HepG2 (cell line): Measurements from ENCODE around the gene RACGAP1. TPM values are rescaled to one million over a fixed set of nuclear protein-coding genes. Genes with fewer than 3 reads are reported as not detected.

Experiments used
- ATAC-seq: fragments of 200-7000 bp; cut with Tn5 transposase; 3 replicates; pipeline ENCODE4 v1.9.1; 2020; ENCODE audit warnings: mild to moderate bottlenecking, moderate library complexity
- BruUV-seq: library from RNA; stranded (reverse); fragments of 400-500 nt; replicated peaks from 2 replicates; lab custom pipeline; 2021; lab: Mats Ljungman, UMichigan
- CTCF ChIA-PET: fragments of 300-600 bp; formaldehyde crosslinking; extraction: SDS; loops from one replicate; lab custom pipeline; 2021; ENCODE audit warnings: low total read pairs, inconsistent platforms, low intra/inter-chr PET ratio; lab: Yijun Ruan, JAX
- POLR2A ChIA-PET: fragments of 350-600 bp; sonication (Branson Sonifier 250); formaldehyde crosslinking; loops from one replicate; lab custom pipeline; 2020; ENCODE audit warnings: antibody characterized with exemption, inconsistent platforms; lab: Yijun Ruan, JAX
- DNase-seq: peaks from one replicate; pipeline ENCODE4 v3.0.0-alpha.2; 2015; ENCODE audit warnings: low spot score
- FAIRE-seq: peaks from 3 replicates; lab custom pipeline; 2011; peaks lifted over from hg19 to GRCh38; lab: Jason Lieb, UNC
- H2AFZ ChIP-seq: one replicate; pipeline ENCODE4 v1.6.1; 2011; ENCODE audit warnings: low read length, inconsistent platforms
- H3K27ac ChIP-seq: fragments of 300-600 bp; 3 replicates; pipeline ENCODE4 v1.8.0; 2011; ENCODE audit warnings: mixed run types, mild to moderate bottlenecking, mixed read lengths, low read length, inconsistent platforms; ENCODE audit not compliant: insufficient read depth; ENCODE audit errors: extremely low read length
- H3K27me3 ChIP-seq, 2 experiments: fragments of 200-600 bp in 1 of 2; 2 replicates in 1 of 2; 3 replicates in 1 of 2; pipeline versions ENCODE4 v1.6.0 to v1.8.0; 2011; ENCODE audit warnings: low read length in 2 of 2, mild to moderate bottlenecking in 2 of 2, moderate library complexity in 2 of 2, inconsistent platforms in 1 of 2; ENCODE audit not compliant: insufficient read depth in 2 of 2, control insufficient read depth in 1 of 2
- H3K36me3 ChIP-seq, 2 experiments: fragments of 200-600 bp in 1 of 2; replicated peaks in 1 of 2; 2 replicates in 1 of 2; 3 replicates in 1 of 2; pipeline versions ENCODE4 v1.5.1 to v1.8.0; 2011; ENCODE audit warnings: low read length in 2 of 2, inconsistent platforms in 1 of 2; ENCODE audit not compliant: insufficient read depth in 2 of 2, control insufficient read depth in 1 of 2
- H3K4me1 ChIP-seq: 2 replicates; pipeline ENCODE4 v1.5.1; 2012; ENCODE audit warnings: low read length, inconsistent platforms; ENCODE audit not compliant: insufficient read depth
- H3K4me2 ChIP-seq: 2 replicates; pipeline ENCODE4 v1.6.0; 2011; ENCODE audit warnings: low read depth, low read length, inconsistent platforms
- H3K4me3 ChIP-seq, 3 experiments: fragments of 200-600 bp in 1 of 3; sonication (generic), shearing (Covaris generic) in 1 of 3; replicated peaks in 1 of 3; 2 replicates each; pipeline ENCODE4 v1.5.1; 2011 to 2016; ENCODE audit warnings: low read length in 3 of 3, inconsistent platforms in 2 of 3, low read depth in 2 of 3, mild to moderate bottlenecking in 2 of 3, control low read depth in 1 of 3, mixed read lengths in 1 of 3; ENCODE audit not compliant: insufficient read depth in 1 of 3
- H3K79me2 ChIP-seq: one replicate; pipeline ENCODE4 v1.6.1; 2011; ENCODE audit warnings: low read length, inconsistent platforms; ENCODE audit not compliant: insufficient read depth
- H3K9ac ChIP-seq: 2 replicates; pipeline ENCODE4 v1.6.0; 2011; ENCODE audit warnings: mild to moderate bottlenecking, low read depth, low read length, inconsistent platforms; ENCODE audit not compliant: insufficient read depth
- H3K9me3 ChIP-seq: 2 replicates; pipeline ENCODE4 v1.5.1; 2012; ENCODE audit warnings: mild to moderate bottlenecking, low read length
- H4K20me1 ChIP-seq: 2 replicates; pipeline ENCODE4 v1.6.0; 2011; ENCODE audit warnings: inconsistent platforms, mild to moderate bottlenecking, low read length, moderate library complexity; ENCODE audit not compliant: insufficient read depth
- CEBPZ ChIP-seq: IDR thresholded peaks from 2 replicates; pipeline ENCODE4 v1.6.1; 2012; ENCODE audit warnings: low read length, improper control_type of control experiment
- HDAC1 ChIP-seq: sonication (generic); formaldehyde crosslinking; IDR thresholded peaks from 2 replicates; pipeline ENCODE4 v1.5.1; 2020; ENCODE audit warnings: mild to moderate bottlenecking, missing genetic modification reagents
- MIER3 ChIP-seq: IDR thresholded peaks from 2 replicates; pipeline ENCODE4 v1.6.1; 2016; ENCODE audit warnings: missing compliant biosample characterization, borderline replicate concordance
- NCOR1 ChIP-seq: fragments of 200-600 bp; sonication (generic); IDR thresholded peaks from 2 replicates; pipeline ENCODE4 v1.7.0; 2017; ENCODE audit warnings: antibody characterized with exemption, low read length, borderline replicate concordance
- NFE2L2 ChIP-seq: fragments of 150-350 bp; IDR thresholded peaks from 2 replicates; pipeline ENCODE4 v1.6.1; 2014; ENCODE audit warnings: low read length
- SMAD3 ChIP-seq: sonication (generic); formaldehyde crosslinking; IDR thresholded peaks from 2 replicates; pipeline ENCODE4 v1.4.0; 2020; ENCODE audit warnings: missing genetic modification reagents
- ZBTB26 ChIP-seq: IDR thresholded peaks from 2 replicates; pipeline ENCODE4 v1.6.1; 2016; ENCODE audit warnings: missing compliant biosample characterization, missing genetic modification reagents, borderline replicate concordance
- ZIK1 ChIP-seq: sonication (generic); formaldehyde crosslinking; IDR thresholded peaks from 2 replicates; pipeline ENCODE4 v1.5.0; 2020; ENCODE audit warnings: mild to moderate bottlenecking, low read depth, missing genetic modification reagents, borderline replicate concordance
- ZNF138 ChIP-seq: sonication (generic); formaldehyde crosslinking; IDR thresholded peaks from 2 replicates; pipeline ENCODE4 v1.5.0; 2020; ENCODE audit warnings: mild to moderate bottlenecking, low read depth, missing genetic modification reagents
- ZNF207 ChIP-seq: fragments of 450-650 bp; IDR thresholded peaks from 2 replicates; pipeline ENCODE4 v1.6.1; 2016; ENCODE audit warnings: antibody characterized with exemption, borderline replicate concordance
- ZNF326 ChIP-seq: sonication (generic); formaldehyde crosslinking; IDR thresholded peaks from 2 replicates; pipeline ENCODE4 v1.4.0; 2020; ENCODE audit warnings: missing genetic modification reagents, borderline replicate concordance
- ZXDC ChIP-seq: sonication (generic); formaldehyde crosslinking; IDR thresholded peaks from 2 replicates; pipeline ENCODE4 v1.5.0; 2020; ENCODE audit warnings: mild to moderate bottlenecking, missing genetic modification reagents
- WGBS: methylation state at CpG from one replicate; pipeline ENCODE4 v1.1.6; 2017; ENCODE audit warnings: low lambda C conversion rate; 5-methylcytosine and 5-hydroxymethylcytosine counted together
- in situ Hi-C: cut with HindIII; loops from 2 replicates; pipeline ENCODE4 v1.10.0; 2017; ENCODE audit warnings: low pct_unique_long_range_greater_than_20kb; ENCODE audit not compliant: extremely low pct_ligation_motif_present
- intact Hi-C: fragments of 100-400 bp; cut with micrococcal nuclease; formaldehyde crosslinking; loops from one replicate; pipeline ENCODE4 v1.10.0; 2022; ENCODE audit not compliant: unreplicated experiment
- polyA plus RNA-seq, 8 experiments: library from polyadenylated mRNA; depleted of rRNA in 3 of 8; stranded (reverse) in 7 of 8; unstranded in 1 of 8; fragments of >200 nt; fragmentation: Illumina TruSeq in 4 of 8; extraction: Trizol in 4 of 8; gene quantifications; 2 replicates each; pipeline versions ENCODE4 v1.2.1 to v1.2.3, GENCODE V29; 2011 to 2016; ENCODE audit warnings: low read depth in 4 of 8, missing spikeins in 1 of 8, mixed read lengths in 1 of 8; ENCODE audit not compliant: insufficient read depth in 1 of 8
- total RNA-seq, 5 experiments: library from RNA; depleted of rRNA; stranded (reverse); fragments of >200 nt; fragmentation: Illumina TruSeq; extraction: Trizol; gene quantifications; 2 replicates each; pipeline ENCODE4 v1.2.3, GENCODE V29; 2016; ENCODE audit warnings: low read depth in 1 of 5
- TF ChIP-seq, protein P1 (sequence below): sonication (generic); formaldehyde crosslinking; IDR thresholded peaks from 2 replicates; pipeline ENCODE4 v1.4.0; 2020; ENCODE audit warnings: missing genetic modification reagents

Gene RACGAP1
- total and polyA plus RNA-seq, 2 of the 13 experiments (the other 11 are each of a cell fraction or from before 2014, with no cell fraction given) = 16.7 to 57.9 TPM

DNA sequence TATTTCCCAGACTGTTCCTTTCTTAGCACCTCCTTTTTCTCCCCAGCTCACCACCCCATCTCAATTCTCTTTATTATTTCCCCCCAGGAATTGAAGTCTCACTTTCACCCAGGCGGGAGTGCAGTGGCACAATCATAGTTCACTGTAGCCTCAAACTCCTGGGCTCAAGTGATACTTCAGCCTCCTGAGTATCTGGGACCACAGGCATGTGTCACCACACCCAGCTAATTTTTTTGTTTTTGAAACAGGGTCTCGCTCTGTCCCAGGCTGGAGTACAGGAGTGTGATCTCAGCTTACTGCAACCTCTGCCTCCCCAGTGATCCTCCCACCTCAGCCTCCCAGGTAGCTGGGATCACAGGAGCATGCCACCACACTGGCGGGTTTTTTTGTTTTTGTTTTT is 11.0 kb downstream of the RACGAP1 start (continued):
- TF ChIP-seq CEBPZ = no peak

DNA sequence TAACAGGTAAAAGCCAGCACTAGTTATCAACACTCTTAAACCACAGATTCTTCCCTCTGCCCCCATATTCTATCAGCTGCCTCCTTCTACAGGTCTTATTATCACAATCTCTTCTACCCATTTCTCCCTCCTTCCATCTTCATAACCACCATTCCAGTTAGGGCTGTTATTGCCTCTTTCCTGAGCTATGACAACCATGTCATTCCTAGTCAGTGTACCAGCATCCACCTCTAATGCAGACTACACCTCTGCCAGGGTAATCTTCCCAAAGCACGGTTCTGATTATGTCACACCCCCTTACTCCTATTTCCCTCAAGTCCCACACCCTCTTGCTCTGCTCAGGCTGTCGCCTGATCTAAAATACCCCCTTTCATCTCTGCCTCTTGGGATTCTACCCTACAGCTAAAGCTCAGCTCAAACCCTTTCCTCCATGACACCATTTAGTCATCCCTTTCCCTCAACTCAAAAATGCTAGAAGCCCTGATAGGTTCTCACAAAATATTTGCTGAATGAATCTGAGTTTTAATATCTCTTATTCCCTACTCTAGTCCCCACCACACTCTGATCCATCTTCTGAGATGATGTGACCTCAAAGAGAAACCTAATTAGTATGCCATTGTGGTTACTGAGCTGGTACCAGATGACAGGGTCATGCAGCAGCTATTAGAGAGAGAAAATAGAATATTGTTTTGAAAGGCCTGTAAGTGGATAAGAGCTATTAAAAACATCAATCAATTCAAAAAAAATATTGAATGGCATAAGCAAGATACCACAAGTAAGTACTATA is 11.7 kb downstream of the RACGAP1 start:
- ATAC-seq (no peak), FAIRE-seq (no peak), DNase-seq (no peak)
- Histone ChIP-seq H2AFZ (no peak overlapping the region), H3K79me2 (peaks cover 20% of the 10 kb centered on the region), H3K9ac (no peak overlapping the region), H3K27me3 (no peaks in the 10 kb centered on the region), H3K4me3 (no peak overlapping the region), H3K9me3 (no peaks in the 10 kb centered on the region), H4K20me1 (no peaks in the 10 kb centered on the region), H3K4me1 (peaks cover 11% of the 10 kb centered on the region), H3K36me3 (peaks cover 7 to 26% of the 10 kb centered on the region in 2 experiments; a peak in 4 of 5 replicates), H3K27ac (no peak overlapping the region), H3K4me2 (no peak overlapping the region)
- intact Hi-C loops (no loop called here), in situ Hi-C loops (no loop called here)
- BruUV-seq = no TSS peak
- ChIA-PET POLR2A (no interaction called here), CTCF (no interaction called here)
- 96% methylated on average over 2 of the region's 2 CpGs for WGBS
- TF ChIP-seq ZNF326 (CRISPR knock-in tag) = no peak
- TF ChIP-seq ZNF207 = no peak
- no peak for TF ChIP-seq ZXDC (CRISPR knock-in tag)
- TF ChIP-seq ZNF138 (CRISPR knock-in tag) = no peak
- TF ChIP-seq ZIK1 (CRISPR knock-in tag) = no peak
- TF ChIP-seq, protein P1, sequence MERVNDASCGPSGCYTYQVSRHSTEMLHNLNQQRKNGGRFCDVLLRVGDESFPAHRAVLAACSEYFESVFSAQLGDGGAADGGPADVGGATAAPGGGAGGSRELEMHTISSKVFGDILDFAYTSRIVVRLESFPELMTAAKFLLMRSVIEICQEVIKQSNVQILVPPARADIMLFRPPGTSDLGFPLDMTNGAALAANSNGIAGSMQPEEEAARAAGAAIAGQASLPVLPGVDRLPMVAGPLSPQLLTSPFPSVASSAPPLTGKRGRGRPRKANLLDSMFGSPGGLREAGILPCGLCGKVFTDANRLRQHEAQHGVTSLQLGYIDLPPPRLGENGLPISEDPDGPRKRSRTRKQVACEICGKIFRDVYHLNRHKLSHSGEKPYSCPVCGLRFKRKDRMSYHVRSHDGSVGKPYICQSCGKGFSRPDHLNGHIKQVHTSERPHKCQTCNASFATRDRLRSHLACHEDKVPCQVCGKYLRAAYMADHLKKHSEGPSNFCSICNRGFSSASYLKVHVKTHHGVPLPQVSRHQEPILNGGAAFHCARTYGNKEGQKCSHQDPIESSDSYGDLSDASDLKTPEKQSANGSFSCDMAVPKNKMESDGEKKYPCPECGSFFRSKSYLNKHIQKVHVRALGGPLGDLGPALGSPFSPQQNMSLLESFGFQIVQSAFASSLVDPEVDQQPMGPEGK (CRISPR knock-in tag) = no peak
- no peak for TF ChIP-seq MIER3 (CRISPR knock-in tag)
- TF ChIP-seq HDAC1 (CRISPR knock-in tag) = no peak
- TF ChIP-seq SMAD3 = no peak
- no peak for TF ChIP-seq NCOR1
- no peak for TF ChIP-seq NFE2L2
- no peak for TF ChIP-seq ZBTB26
